ENCODE results near the gene PDE7B.
"Not testable (repeated sequence)": the region's sequence is repeated elsewhere in the genome, so short reads cannot be mapped to it uniquely, and the experiment has no call there.

Gene PDE7B

GRCh38 chr6:135860361-135860760 lies 8.9 kb downstream of the PDE7B start:
- H3K27me3 ChIP-seq (ENCODE audit: insufficient read depth, low read length, poor library complexity, severe bottlenecking), result no peaks in the 10 kb centered on the region
- H3K4me3 ChIP-seq (ENCODE audit: low read length, poor library complexity, severe bottlenecking), result no peak overlapping the region
- no peaks in the 10 kb centered on the region for H3K79me2 ChIP-seq (ENCODE audit: insufficient read depth, low read length)

GRCh38 chr6:135861189-135861588 lies 9.7 kb downstream of the PDE7B start:
- Histone ChIP-seq H3K27me3 (ENCODE audit: insufficient read depth, low read length, poor library complexity, severe bottlenecking) (no peaks in the 10 kb centered on the region), H3K9ac (ENCODE audit: low read depth, low read length, poor library complexity, severe bottlenecking) (no peak overlapping the region), H3K4me1 (ENCODE audit: insufficient read depth, low read length, poor library complexity, severe bottlenecking) (no peaks in the 10 kb centered on the region), H3K4me2 (ENCODE audit: low read depth, low read length, poor library complexity, severe bottlenecking) (no peak overlapping the region), H3K4me3 (ENCODE audit: low read length, poor library complexity, severe bottlenecking) (no peak overlapping the region), H3K36me3 (ENCODE audit: insufficient read depth, low read length) (no peaks in the 10 kb centered on the region), H4K20me1 (ENCODE audit: insufficient read depth, low read length, poor library complexity, severe bottlenecking) (no peaks in the 10 kb centered on the region), H3K9me3 (ENCODE audit: insufficient read depth, low read depth, low read length) (no peaks in the 10 kb centered on the region), H3K9me2 (replicated peaks; ENCODE audit: low read depth, low read length) (no peaks in the 10 kb centered on the region), H2AFZ (ENCODE audit: low read length) (no peak overlapping the region), H3F3A (ENCODE audit: low read depth) (no peaks in the 10 kb centered on the region), H3K79me2 (ENCODE audit: insufficient read depth, low read length) (no peaks in the 10 kb centered on the region)
- TF ChIP-seq CTCF (conservative IDR thresholded peaks at IDR 0.05; ENCODE audit: low read length), result no peak

More at GRCh38 chr6:135860361-135860760, 8.9 kb downstream of the PDE7B start:
- Histone ChIP-seq H3K9me2 (replicated peaks; ENCODE audit: low read depth, low read length) (no peaks in the 10 kb centered on the region), H3K4me2 (ENCODE audit: low read depth, low read length, poor library complexity, severe bottlenecking) (no peak overlapping the region), H2AFZ (ENCODE audit: low read length) (no peak overlapping the region), H3K9ac (ENCODE audit: low read depth, low read length, poor library complexity, severe bottlenecking) (no peak overlapping the region), H3K4me1 (ENCODE audit: insufficient read depth, low read length, poor library complexity, severe bottlenecking) (no peaks in the 10 kb centered on the region), H3F3A (ENCODE audit: low read depth) (no peaks in the 10 kb centered on the region), H3K36me3 (ENCODE audit: insufficient read depth, low read length) (no peaks in the 10 kb centered on the region), H4K20me1 (ENCODE audit: insufficient read depth, low read length, poor library complexity, severe bottlenecking) (no peaks in the 10 kb centered on the region), H3K9me3 (ENCODE audit: insufficient read depth, low read depth, low read length) (no peaks in the 10 kb centered on the region)
- TF ChIP-seq CTCF (conservative IDR thresholded peaks at IDR 0.05; ENCODE audit: low read length) (no peak), EZH2phosphoT487 (IDR thresholded peaks at IDR 0.05; ENCODE audit: borderline replicate concordance) (no peak)

- not testable (repeated sequence) for H3K4me3 ChIP-seq (ENCODE audit: low read length, poor library complexity, severe bottlenecking); H3K4me2 ChIP-seq (ENCODE audit: low read depth, low read length, poor library complexity, severe bottlenecking); H3F3A ChIP-seq (ENCODE audit: low read depth); H3K79me2 ChIP-seq (ENCODE audit: insufficient read depth, low read length); H3K9ac ChIP-seq (ENCODE audit: low read depth, low read length, poor library complexity, severe bottlenecking); H3K9me2 ChIP-seq (replicated peaks; ENCODE audit: low read depth, low read length); H2AFZ ChIP-seq (ENCODE audit: low read length); H4K20me1 ChIP-seq (ENCODE audit: insufficient read depth, low read length, poor library complexity, severe bottlenecking); H3K36me3 ChIP-seq (ENCODE audit: insufficient read depth, low read length); H3K27me3 ChIP-seq (ENCODE audit: insufficient read depth, low read length, poor library complexity, severe bottlenecking); H3K4me1 ChIP-seq (ENCODE audit: insufficient read depth, low read length, poor library complexity, severe bottlenecking); H3K9me3 ChIP-seq (ENCODE audit: insufficient read depth, low read depth, low read length)
Measured at GRCh38 chr6:135864929-135865328, 13.4 kb downstream of the PDE7B start.

- Histone ChIP-seq H3K36me3 (ENCODE audit: insufficient read depth, low read length) (no peaks in the 10 kb centered on the region), H3F3A (ENCODE audit: low read depth) (no peaks in the 10 kb centered on the region), H3K9me2 (replicated peaks; ENCODE audit: low read depth, low read length) (no peaks in the 10 kb centered on the region), H3K9ac (ENCODE audit: low read depth, low read length, poor library complexity, severe bottlenecking) (no peak overlapping the region), H3K79me2 (ENCODE audit: insufficient read depth, low read length) (no peaks in the 10 kb centered on the region), H3K4me2 (ENCODE audit: low read depth, low read length, poor library complexity, severe bottlenecking) (no peak overlapping the region), H3K4me3 (ENCODE audit: low read length, poor library complexity, severe bottlenecking) (no peak overlapping the region), H3K4me1 (ENCODE audit: insufficient read depth, low read length, poor library complexity, severe bottlenecking) (no peaks in the 10 kb centered on the region), H3K27me3 (ENCODE audit: insufficient read depth, low read length, poor library complexity, severe bottlenecking) (no peaks in the 10 kb centered on the region), H4K20me1 (ENCODE audit: insufficient read depth, low read length, poor library complexity, severe bottlenecking) (no peaks in the 10 kb centered on the region), H3K9me3 (ENCODE audit: insufficient read depth, low read depth, low read length) (no peaks in the 10 kb centered on the region), H2AFZ (ENCODE audit: low read length) (no peak overlapping the region)
- TF ChIP-seq CTCF (conservative IDR thresholded peaks at IDR 0.05; ENCODE audit: low read length) (no peak), EZH2phosphoT487 (IDR thresholded peaks at IDR 0.05; ENCODE audit: borderline replicate concordance) (no peak)
Measured at GRCh38 chr6:135866445-135867123, 15.1 kb downstream of the PDE7B start.
